K562 (cell line): Measurements from ENCODE around the gene PRDM16. TPM values are rescaled to one million over a fixed set of nuclear protein-coding genes. Genes with fewer than 3 reads are reported as not detected.

Source experiments
- ATAC-seq: fragments of 200-7000 bp; cut with Tn5 transposase; 3 replicates; pipeline ENCODE4 v1.9.1; 2020; ENCODE audit warnings: moderate library complexity
- BruUV-seq: library from RNA; stranded (reverse); fragments of 400-500 nt; replicated peaks from 2 replicates; lab custom pipeline; 2021; lab: Mats Ljungman, UMichigan
- CTCF ChIA-PET: fragments of 300-600 bp; formaldehyde crosslinking; extraction: SDS; loops from one replicate; lab custom pipeline; 2021; ENCODE audit warnings: low intra/inter-chr PET ratio; lab: Yijun Ruan, JAX
- POLR2A ChIA-PET: fragments of 300-600, 350-650 bp; sonication (Branson Sonifier 250); formaldehyde crosslinking; extraction: SDS; loops from one replicate; lab custom pipeline; 2021; ENCODE audit warnings: antibody characterized with exemption, inconsistent platforms; lab: Yijun Ruan, JAX
- DNase-seq, 4 experiments: peaks; one replicate each; pipeline versions ENCODE4 v3.0.0 to v3.0.0-alpha.2; 2011 to 2018; ENCODE audit warnings: low spot score in 3 of 4, mixed read lengths in 3 of 4; ENCODE audit errors: extremely low read depth in 1 of 4
- FAIRE-seq: peaks from 2 replicates; lab custom pipeline; 2011; peaks lifted over from hg19 to GRCh38; lab: Jason Lieb, UNC
- H2AFZ ChIP-seq: 2 replicates; pipeline ENCODE4 v1.6.0; 2011; ENCODE audit warnings: low read depth, low read length, control low read depth, inconsistent platforms
- H3K27ac ChIP-seq: fragments of 200-600 bp; 3 replicates; pipeline ENCODE4 v1.8.0; 2011; ENCODE audit warnings: low read depth, mild to moderate bottlenecking, control low read depth, inconsistent platforms, low read length, moderate library complexity, mixed read lengths; ENCODE audit errors: extremely low read depth
- H3K27me3 ChIP-seq, 2 experiments: fragments of 300-600 bp in 1 of 2; 2 replicates in 1 of 2; 3 replicates in 1 of 2; pipeline versions ENCODE4 v1.6.0 to v1.8.0; 2011; ENCODE audit warnings: inconsistent platforms in 2 of 2, low read length in 2 of 2, mild to moderate bottlenecking in 1 of 2, mixed read lengths in 1 of 2, moderate library complexity in 1 of 2; ENCODE audit not compliant: control insufficient read depth in 2 of 2, insufficient read depth in 2 of 2
- H3K36me3 ChIP-seq: fragments of 300-600 bp; 3 replicates; pipeline ENCODE4 v1.8.0; 2011; ENCODE audit warnings: mild to moderate bottlenecking, low read length, inconsistent platforms; ENCODE audit not compliant: control insufficient read depth, insufficient read depth
- H3K4me1 ChIP-seq, 2 experiments: fragments of 200-600 bp in 1 of 2; replicated peaks in 1 of 2; 2 replicates in 1 of 2; 3 replicates in 1 of 2; pipeline versions ENCODE4 v1.5.1 to v1.8.0; 2011; ENCODE audit warnings: inconsistent platforms in 2 of 2, low read length in 2 of 2, mild to moderate bottlenecking in 1 of 2, mixed read lengths in 1 of 2, moderate library complexity in 1 of 2; ENCODE audit not compliant: control insufficient read depth in 2 of 2, insufficient read depth in 2 of 2
- H3K4me2 ChIP-seq: 2 replicates; pipeline ENCODE4 v1.6.1; 2011; ENCODE audit warnings: low read length, control low read depth, inconsistent platforms, mixed read lengths; ENCODE audit not compliant: insufficient read depth
- H3K4me3 ChIP-seq: fragments of 200-600 bp; sonication (generic), shearing (Covaris generic); 2 replicates; pipeline ENCODE4 v1.5.1; 2016; ENCODE audit warnings: control low read depth, inconsistent platforms
- H3K79me2 ChIP-seq: fragments of 200-600 bp; 3 replicates; pipeline ENCODE4 v1.8.0; 2011; ENCODE audit warnings: low read length, inconsistent platforms; ENCODE audit not compliant: control insufficient read depth, insufficient read depth
- H3K9ac ChIP-seq, 2 experiments: 2 replicates each; pipeline versions ENCODE4 v1.6.0 to v1.6.1; 2011; ENCODE audit warnings: low read depth in 2 of 2, low read length in 2 of 2, control low read depth in 1 of 2, inconsistent platforms in 1 of 2, mild to moderate bottlenecking in 1 of 2, mixed read lengths in 1 of 2; ENCODE audit not compliant: insufficient read depth in 1 of 2
- H3K9me1 ChIP-seq: one replicate; pipeline ENCODE4 v1.6.0; 2011; ENCODE audit warnings: inconsistent platforms, mild to moderate bottlenecking, low read length, moderate library complexity; ENCODE audit not compliant: control insufficient read depth, insufficient read depth
- H3K9me3 ChIP-seq: replicated peaks from 2 replicates; pipeline ENCODE4 v1.5.1; 2011; ENCODE audit warnings: low read depth, low read length, inconsistent platforms; ENCODE audit not compliant: control insufficient read depth, insufficient read depth
- H4K20me1 ChIP-seq: replicated peaks from 2 replicates; pipeline ENCODE4 v1.6.1; 2011; ENCODE audit warnings: low read length, inconsistent platforms, mixed read lengths; ENCODE audit not compliant: control insufficient read depth, insufficient read depth
- CTCF ChIP-seq, 3 experiments: IDR thresholded peaks in 2 of 3; conservative IDR thresholded peaks in 1 of 3; 2 replicates each; pipeline ENCODE4 v1.5.1; 2011 to 2012; ENCODE audit warnings: low read length in 3 of 3, mild to moderate bottlenecking in 3 of 3, control low read depth in 2 of 3, improper control_type of control experiment in 1 of 3, inconsistent platforms in 1 of 3, low read depth in 1 of 3, mixed read lengths in 1 of 3, moderate library complexity in 1 of 3; ENCODE audit not compliant: insufficient read depth in 2 of 3
- EGR1 ChIP-seq: fragments of 450-650 bp; conservative IDR thresholded peaks from 2 replicates; pipeline ENCODE4 v1.6.1; 2017; ENCODE audit warnings: mild to moderate bottlenecking
- FOXJ3 ChIP-seq: sonication (generic); formaldehyde crosslinking; IDR thresholded peaks from 2 replicates; pipeline ENCODE4 v1.4.0; 2020; ENCODE audit warnings: mild to moderate bottlenecking, missing genetic modification reagents
- GATAD2B ChIP-seq: fragments of 450-650 bp; IDR thresholded peaks from 2 replicates; pipeline ENCODE4 v1.6.1; 2017; ENCODE audit warnings: mild to moderate bottlenecking, borderline replicate concordance
- GTF2E2 ChIP-seq: fragments of 200-800 bp; sonication (Bioruptor generic); IDR thresholded peaks from 2 replicates; pipeline ENCODE4 v1.6.1; 2016; ENCODE audit warnings: missing genetic modification characterization, missing compliant biosample characterization
- NCOA2 ChIP-seq, 2 experiments: fragments of 450-650 bp; IDR thresholded peaks; 2 replicates each; pipeline ENCODE4 v1.6.1; 2018; ENCODE audit warnings: mild to moderate bottlenecking in 2 of 2, moderate library complexity in 1 of 2; ENCODE audit not compliant: partially characterized antibody in 2 of 2
- PCBP1 ChIP-seq: fragments of 200-400 bp; formaldehyde crosslinking; IDR thresholded peaks from 2 replicates; pipeline ENCODE4 v1.6.1; 2018; ENCODE audit warnings: mild to moderate bottlenecking, low read depth, low read length; ENCODE audit not compliant: poor library complexity, severe bottlenecking
- SMARCA5 ChIP-seq: fragments of 450-650 bp; IDR thresholded peaks from 2 replicates; pipeline ENCODE4 v1.6.1; 2016
- SP1 ChIP-seq: sonication (generic); formaldehyde crosslinking; IDR thresholded peaks from 2 replicates; pipeline ENCODE4 v1.8.1; 2022; ENCODE audit warnings: mild to moderate bottlenecking, missing genetic modification reagents
- TRIM24 ChIP-seq, 2 experiments: fragments of 450-650 bp; IDR thresholded peaks; 2 replicates each; pipeline ENCODE4 v1.6.1; 2016
- ZBTB9 ChIP-seq: fragments of 450-650 bp; formaldehyde crosslinking; IDR thresholded peaks from 2 replicates; pipeline ENCODE4 v1.4.0; 2020; ENCODE audit warnings: mild to moderate bottlenecking, moderate library complexity
- ZNF134 ChIP-seq: fragments of 250-450 bp; sonication (Bioruptor Pico); conservative IDR thresholded peaks from 2 replicates; pipeline ENCODE4 v1.4.0; 2020
- WGBS: fragments of 100-300 bp; shearing (Covaris generic); methylation state at CpG from one replicate; pipeline ENCODE4 v1.1.6; 2016; ENCODE audit warnings: low coverage, mixed read lengths; ENCODE audit not compliant: insufficient coverage; ENCODE audit errors: missing lambda C conversion rate; 5-methylcytosine and 5-hydroxymethylcytosine counted together
- in situ Hi-C: fragments of 300-500 bp; cut with MboI; formaldehyde crosslinking; loops from 4 replicates; pipeline ENCODE4 v1.15.0; 2018; ENCODE audit warnings: inconsistent platforms, mixed read lengths
- intact Hi-C: fragments of 100-400 bp; cut with micrococcal nuclease; formaldehyde crosslinking; loops from 2 replicates; pipeline ENCODE4 v1.14.2; 2022
- polyA plus RNA-seq, 8 experiments: library from polyadenylated mRNA; depleted of rRNA in 4 of 8; stranded (reverse) in 5 of 8; unstranded in 3 of 8; fragments of >200 nt; fragmentation: Nextera tagmentation in 2 of 8; fragmentation: Illumina TruSeq in 1 of 8; extraction: Ambion mirVana in 2 of 8; extraction: Trizol in 1 of 8; gene quantifications; 2 replicates each; pipeline versions ENCODE4 v1.2.1 to v1.2.3, GENCODE V29; 2011 to 2014; ENCODE audit warnings: inconsistent platforms in 1 of 8, missing spikeins in 1 of 8
- total RNA-seq, 7 experiments: library from RNA; depleted of rRNA in 6 of 7; stranded (reverse); fragments of >200 nt in 6 of 7; fragmentation: Illumina TruSeq in 2 of 7; extraction: Trizol in 2 of 7; gene quantifications; 2 replicates each; pipeline versions ENCODE4 v1.2.1 to v1.2.3, GENCODE V29; 2011 to 2021; ENCODE audit warnings: low replicate concordance in 1 of 7
- TF ChIP-seq, protein P1 (sequence below): sonication (generic); formaldehyde crosslinking; IDR thresholded peaks from 2 replicates; pipeline ENCODE4 v1.5.0; 2020; ENCODE audit warnings: missing genetic modification reagents

PRDM16 gene
- total and polyA plus RNA-seq, 9 of the 15 experiments (the other 6 are each of a cell fraction or from before 2014, with no cell fraction given), result 0.10 to 0.27 TPM; not detected in 7

- WGBS, result 11% methylated on average over 29 of the region's 33 CpGs
- no peak overlapping the region for H3K9ac ChIP-seq
- POLR2A ChIA-PET, result interaction anchor here (0.8 to 1.1 kb wide), 3 partner anchors 11 to 52 kb away, joined by 4 to 5 read pairs (median 5); no protein-coding TSS in a partner anchor
- no peak overlapping the region for H3K4me3 ChIP-seq
- no peak overlapping the region for H3K27ac ChIP-seq
- TF ChIP-seq CTCF (IDR thresholded peaks at IDR 0.05 in 2 of 3, conservative IDR thresholded peaks at IDR 0.05 in 1 of 3; ENCODE audit: insufficient read depth in 2 of 3, low read depth in 1 of 3, low read length in 3 of 3) (no peak), ZNF134 (CRISPR knock-in tag) (no peak), PCBP1 (no peak), SP1 (CRISPR knock-in tag) (no peak), FOXJ3 (CRISPR knock-in tag) (no peak), NCOA2 (IDR thresholded peaks at IDR 0.05; ENCODE audit: partially characterized antibody in 2 of 2) (no peak), ZBTB9 (CRISPR knock-in tag) (no peak), TRIM24 (IDR thresholded peaks at IDR 0.05) (no peak), SMARCA5 (no peak), GATAD2B (no peak), EGR1 (no peak), GTF2E2 (no peak)
- TF ChIP-seq, protein P1, sequence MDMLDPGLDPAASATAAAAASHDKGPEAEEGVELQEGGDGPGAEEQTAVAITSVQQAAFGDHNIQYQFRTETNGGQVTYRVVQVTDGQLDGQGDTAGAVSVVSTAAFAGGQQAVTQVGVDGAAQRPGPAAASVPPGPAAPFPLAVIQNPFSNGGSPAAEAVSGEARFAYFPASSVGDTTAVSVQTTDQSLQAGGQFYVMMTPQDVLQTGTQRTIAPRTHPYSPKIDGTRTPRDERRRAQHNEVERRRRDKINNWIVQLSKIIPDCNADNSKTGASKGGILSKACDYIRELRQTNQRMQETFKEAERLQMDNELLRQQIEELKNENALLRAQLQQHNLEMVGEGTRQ (CRISPR knock-in tag), result no peak
- H3K4me1 ChIP-seq, result peaks cover 0 to 14% of the 10 kb centered on the region in 2 experiments; a peak in 1 of 5 replicates
- H4K20me1 ChIP-seq, result 0 out of 2 replicates have a peak, but pooled peaks cover 4% of the 10 kb centered on the region
- H3K27me3 ChIP-seq, result peaks cover 6 to 34% of the 10 kb centered on the region in 2 experiments; a peak in 3 of 5 replicates
- H3K4me2 ChIP-seq, result no peak overlapping the region
- BruUV-seq, result no TSS peak
- intact Hi-C loops, result no loop called here
- H3K36me3 ChIP-seq, result no peaks in the 10 kb centered on the region
- H3K9me1 ChIP-seq, result no peaks in the 10 kb centered on the region
- no peak for ATAC-seq
- no peak for FAIRE-seq
- no peak overlapping the region for H2AFZ ChIP-seq
- no peak for DNase-seq
- CTCF ChIA-PET, result no interaction called here
- peaks cover 3% of the 10 kb centered on the region; the same call in 1 of the 2 replicates for H3K9me3 ChIP-seq
- H3K79me2 ChIP-seq, result no peaks in the 10 kb centered on the region
- in situ Hi-C loops, result no loop called here
Observed at GRCh38 chr1:3412376-3412775, 343.4 kb downstream of the PRDM16 start.
